ENCODE measurements around the gene PTGIS. TPM values are rescaled to one million over a fixed set of nuclear protein-coding genes. Genes with fewer than 3 reads are reported as not detected.

The PTGIS gene
- total and polyA plus RNA-seq, 8 donors = 4.9 to 84.8 (median 14.9) TPM

- peaks cover 0 to 19% (median 8%) of the 10 kb centered on the region in 4 donors for H3K36me3 ChIP-seq
- no peak for DNase-seq
- H3K4me3 ChIP-seq = no peak overlapping the region
- WGBS, 5 donors = 54 to 69% (median 61%) methylated on average over 2 of the region's 2 CpGs
- intact Hi-C loops (cut with DNase I; ENCODE audit: low total_unique reads) = no loop called here
- TF ChIP-seq EP300 (IDR thresholded peaks at IDR 0.05) = no peak
- TF ChIP-seq CTCF (IDR thresholded peaks at IDR 0.05) = no peak
- TF ChIP-seq POLR2AphosphoS5 (IDR thresholded peaks at IDR 0.05) = no peak
- no peak for TF ChIP-seq POLR2A (IDR thresholded peaks at IDR 0.05)
- no peaks in the 10 kb centered on the region for H3K27me3 ChIP-seq
- H3K4me1 ChIP-seq = no peaks in the 10 kb centered on the region
- H3K27ac ChIP-seq = no peak overlapping the region
- H3K9me3 ChIP-seq = no peaks in the 10 kb centered on the region
These were observed 41.4 kb downstream of the PTGIS start for GRCh38 chr20:49526568-49526967.

- H3K9me3 ChIP-seq = no peaks in the 10 kb centered on the region
- 87 to 93% (median 89%) methylated on average over 6 of the region's 6 CpGs for WGBS, 5 donors
- H3K27me3 ChIP-seq = no peaks in the 10 kb centered on the region
- no peak overlapping the region for H3K4me3 ChIP-seq
- intact Hi-C loops (cut with DNase I; ENCODE audit: low total_unique reads) = no loop called here
- no peak for TF ChIP-seq CTCF (IDR thresholded peaks at IDR 0.05)
- TF ChIP-seq POLR2A (IDR thresholded peaks at IDR 0.05) = no peak
- no peak for TF ChIP-seq EP300 (IDR thresholded peaks at IDR 0.05)
- TF ChIP-seq POLR2AphosphoS5 (IDR thresholded peaks at IDR 0.05) = no peak
- H3K27ac ChIP-seq = no peak overlapping the region
- peaks cover 0 to 19% (median 8%) of the 10 kb centered on the region in 4 donors for H3K36me3 ChIP-seq
- no peak for DNase-seq
- H3K4me1 ChIP-seq = no peaks in the 10 kb centered on the region
These were observed 41.9 kb downstream of the PTGIS start for GRCh38 chr20:49526056-49526455.

GRCh38 chr20:49523767-49524360 is 44.1 kb downstream of the PTGIS start:
- WGBS, 5 donors = 81 to 92% (median 88%) methylated on average over 8 of the region's 8 CpGs
- no peak for TF ChIP-seq CTCF (IDR thresholded peaks at IDR 0.05)
- no peak for TF ChIP-seq EP300 (IDR thresholded peaks at IDR 0.05)
- TF ChIP-seq POLR2AphosphoS5 (IDR thresholded peaks at IDR 0.05) = no peak
- TF ChIP-seq POLR2A (IDR thresholded peaks at IDR 0.05) = no peak
- intact Hi-C loops (cut with DNase I; ENCODE audit: low total_unique reads) = no loop called here

GRCh38 chr20:49521356-49521755 is 46.6 kb downstream of the PTGIS start:
- intact Hi-C loops (cut with DNase I; ENCODE audit: low total_unique reads) = no loop called here
- DNase-seq = no peak
- no peaks in the 10 kb centered on the region for H3K27me3 ChIP-seq
- H3K36me3 ChIP-seq = peaks cover 0 to 18% (median 7%) of the 10 kb centered on the region in 4 donors
- 77 to 85% (median 82%) methylated on average over 4 of the region's 4 CpGs for WGBS, 5 donors
- no peaks in the 10 kb centered on the region for H3K4me1 ChIP-seq
- H3K9me3 ChIP-seq = no peaks in the 10 kb centered on the region
- TF ChIP-seq EP300 (IDR thresholded peaks at IDR 0.05) = no peak
- TF ChIP-seq POLR2A (IDR thresholded peaks at IDR 0.05) = no peak
- TF ChIP-seq CTCF (IDR thresholded peaks at IDR 0.05) = no peak
- no peak for TF ChIP-seq POLR2AphosphoS5 (IDR thresholded peaks at IDR 0.05)
- H3K4me3 ChIP-seq = no peak overlapping the region
- H3K27ac ChIP-seq = no peak overlapping the region

More at GRCh38 chr20:49523767-49524360, 44.1 kb downstream of the PTGIS start:
- Histone ChIP-seq H3K4me1 (no peaks in the 10 kb centered on the region), H3K27ac (no peak overlapping the region), H3K4me3 (no peak overlapping the region), H3K27me3 (no peaks in the 10 kb centered on the region), H3K9me3 (no peaks in the 10 kb centered on the region), H3K36me3 (peaks cover 0 to 15% (median 7%) of the 10 kb centered on the region in 4 donors)
- no peak for DNase-seq
